Endothelial cell of umbilical vein (primary cell): ENCODE results near the gene SUN3. TPM values are rescaled to one million over a fixed set of nuclear protein-coding genes. Genes with fewer than 3 reads are reported as not detected.

Source experiments
- BruUV-seq: library from RNA; stranded (reverse); fragments of 400-500 nt; replicated peaks from 2 replicates; lab custom pipeline; 2021; lab: Mats Ljungman, UMichigan
- CTCF ChIA-PET: fragments of 300-600, 350-600 bp; sonication (Branson Sonifier 250); formaldehyde crosslinking; loops from one replicate; lab custom pipeline; 2021; ENCODE audit warnings: antibody characterized with exemption, inconsistent platforms; lab: Charles Lee
- POLR2A ChIA-PET: fragments of 300-600, 350-600 bp; sonication (Branson Sonifier 250); formaldehyde crosslinking; loops from one replicate; lab custom pipeline; 2021; ENCODE audit warnings: antibody characterized with exemption, inconsistent platforms; lab: Charles Lee
- DNase-seq: peaks from one replicate; pipeline ENCODE4 v3.0.0-alpha.2; 2011; ENCODE audit warnings: low read depth, low spot score
- FAIRE-seq: peaks from 2 replicates; lab custom pipeline; 2011; peaks lifted over from hg19 to GRCh38; lab: Jason Lieb, UNC
- H2AFZ ChIP-seq: 2 replicates; pipeline ENCODE4 v1.6.0; 2012; ENCODE audit warnings: low read depth, low read length, control low read depth, inconsistent platforms
- H3K27ac ChIP-seq: 2 replicates; pipeline ENCODE4 v1.5.1; 2011; ENCODE audit warnings: low read depth, mild to moderate bottlenecking, control low read depth, low read length, moderate library complexity; ENCODE audit not compliant: insufficient read depth
- H3K27me3 ChIP-seq, 2 experiments: 2 replicates each; pipeline versions ENCODE4 v1.6.0 to v1.6.1; 2011; ENCODE audit warnings: low read length in 2 of 2, mixed read lengths in 1 of 2; ENCODE audit not compliant: control insufficient read depth in 2 of 2, insufficient read depth in 2 of 2
- H3K36me3 ChIP-seq, 2 experiments: 2 replicates in 1 of 2; 3 replicates in 1 of 2; pipeline ENCODE4 v1.5.1; 2011; ENCODE audit warnings: low read length in 2 of 2, mild to moderate bottlenecking in 1 of 2, moderate library complexity in 1 of 2; ENCODE audit not compliant: control insufficient read depth in 2 of 2, insufficient read depth in 2 of 2; ENCODE audit errors: extremely low read depth in 1 of 2
- H3K4me1 ChIP-seq: 3 replicates; pipeline ENCODE4 v1.5.1; 2011; ENCODE audit warnings: mild to moderate bottlenecking, low read length; ENCODE audit not compliant: control insufficient read depth, insufficient read depth; ENCODE audit errors: extremely low read depth
- H3K4me2 ChIP-seq: 2 replicates; pipeline ENCODE4 v1.6.1; 2011; ENCODE audit warnings: low read length, control low read depth, mixed read lengths; ENCODE audit not compliant: insufficient read depth
- H3K4me3 ChIP-seq, 3 experiments: fragments of 200-600 bp in 1 of 3; sonication (generic), shearing (Covaris generic) in 1 of 3; replicated peaks in 1 of 3; 2 replicates each; pipeline ENCODE4 v1.5.1; 2011 to 2016; ENCODE audit warnings: control low read depth in 3 of 3, low read length in 3 of 3, mild to moderate bottlenecking in 2 of 3, inconsistent platforms in 1 of 3, low read depth in 1 of 3, moderate library complexity in 1 of 3; ENCODE audit not compliant: insufficient read depth in 1 of 3
- H3K79me2 ChIP-seq: 2 replicates; pipeline ENCODE4 v1.6.0; 2012; ENCODE audit warnings: low read length, inconsistent platforms; ENCODE audit not compliant: control insufficient read depth, insufficient read depth
- H3K9ac ChIP-seq: replicated peaks from 2 replicates; pipeline ENCODE3; 2011; ENCODE audit warnings: low read length, control low read depth; ENCODE audit not compliant: insufficient read depth; ENCODE audit errors: extremely low read depth
- H3K9me1 ChIP-seq: replicated peaks from 3 replicates; pipeline ENCODE4 v1.6.0; 2011; ENCODE audit warnings: mild to moderate bottlenecking, low read length; ENCODE audit not compliant: control insufficient read depth, insufficient read depth; ENCODE audit errors: extremely low read depth
- H3K9me3 ChIP-seq: replicated peaks from 2 replicates; pipeline ENCODE4 v1.5.1; 2012; ENCODE audit warnings: low read length, inconsistent platforms; ENCODE audit not compliant: control insufficient read depth, insufficient read depth
- H4K20me1 ChIP-seq: replicated peaks from 2 replicates; pipeline ENCODE3; 2011; ENCODE audit warnings: mild to moderate bottlenecking, low read length; ENCODE audit not compliant: control insufficient read depth, insufficient read depth; ENCODE audit errors: extremely low read depth
- EZH2 ChIP-seq: IDR thresholded peaks from 2 replicates; pipeline ENCODE4 v1.6.1; 2012; ENCODE audit warnings: borderline replicate concordance, low read depth, mild to moderate bottlenecking, moderate library complexity, low read length, inconsistent platforms; ENCODE audit not compliant: severe bottlenecking
- FOS ChIP-seq: IDR thresholded peaks from 2 replicates; pipeline ENCODE4 v1.6.1; 2011; ENCODE audit warnings: mild to moderate bottlenecking, low read length, moderate library complexity, borderline replicate concordance; ENCODE audit not compliant: insufficient read depth
- GATA2 ChIP-seq: IDR thresholded peaks from 2 replicates; pipeline ENCODE4 v1.7.0; 2011; ENCODE audit warnings: low read depth, mild to moderate bottlenecking, moderate library complexity, mixed read lengths, low read length; ENCODE audit not compliant: insufficient read length, insufficient read depth
- POLR2A ChIP-seq: IDR thresholded peaks from 2 replicates; pipeline ENCODE4 v1.6.1; 2012; ENCODE audit warnings: low read depth, mild to moderate bottlenecking, control low read depth, low read length
- POLR2AphosphoS5 ChIP-seq: IDR thresholded peaks from 2 replicates; pipeline ENCODE4 v1.6.1; 2012; ENCODE audit warnings: low read depth, mild to moderate bottlenecking, control low read depth, low read length, moderate library complexity; ENCODE audit not compliant: insufficient read depth
- dilution Hi-C: fragments of 300-500 bp; cut with MboI; formaldehyde crosslinking; loops from one replicate; pipeline ENCODE4 v1.15.0; 2019; ENCODE audit warnings: low sequenced_read_pairs; ENCODE audit not compliant: extremely low pct_ligation_motif_present
- intact Hi-C: fragments of 100-400 bp; cut with micrococcal nuclease; formaldehyde crosslinking; loops from one replicate; pipeline ENCODE4 v1.10.0; 2022
- polyA plus RNA-seq, 4 experiments: library from polyadenylated mRNA; depleted of rRNA in 3 of 4; stranded (reverse) in 3 of 4; unstranded in 1 of 4; fragments of >200 nt; gene quantifications; 2 replicates each; pipeline versions ENCODE4 v1.2.1 to v1.2.3, GENCODE V29; 2011 to 2012; ENCODE audit warnings: missing spikeins in 1 of 4
- total RNA-seq: library from RNA; stranded (reverse); gene quantifications from 2 replicates; pipeline ENCODE4 v1.2.3, GENCODE V29; 2021

The SUN3 gene
- total and polyA plus RNA-seq, 2 donors (not counting 3 experiments of a cell fraction or from before 2014, with no cell fraction given), result not detected

DNA sequence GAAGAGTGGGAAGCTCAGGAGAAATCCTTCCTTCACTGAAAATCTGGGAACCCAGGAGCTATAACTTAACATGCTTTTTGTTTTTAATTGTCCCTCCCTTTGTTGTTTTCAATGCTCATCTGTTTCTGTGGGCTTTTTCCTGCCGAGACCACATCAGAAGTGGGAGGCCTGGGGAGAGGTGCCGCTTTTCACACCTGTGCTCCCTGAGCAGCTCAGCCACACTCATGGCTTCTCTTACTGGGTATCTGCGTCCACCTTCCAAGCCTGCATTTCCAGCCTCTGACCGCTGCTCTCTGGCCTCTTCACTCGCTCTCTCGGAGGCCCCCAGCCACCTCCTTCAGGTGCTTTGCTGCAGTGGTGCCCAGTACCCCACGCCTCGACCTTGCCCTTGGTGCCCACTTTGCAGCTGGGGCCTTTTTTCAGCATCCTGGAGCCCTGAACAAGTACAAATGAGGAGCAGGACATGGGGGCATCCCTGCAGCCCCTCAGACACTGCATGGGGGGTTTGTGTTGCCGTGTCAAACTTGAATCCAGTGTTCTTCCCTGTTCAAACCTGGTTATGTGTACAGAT is 16.4 kb upstream of the SUN3 start:
- no peak overlapping the region for H2AFZ ChIP-seq
- FAIRE-seq, result no peak
- no peaks in the 10 kb centered on the region for H3K9me1 ChIP-seq
- no peak overlapping the region for H3K9ac ChIP-seq
- dilution Hi-C loops (no loop called here), intact Hi-C loops (no loop called here)
- H3K36me3 ChIP-seq, result no peaks in the 10 kb centered on the region
- BruUV-seq, result no TSS peak
- ChIA-PET POLR2A (no interaction called here), CTCF (interaction anchor here (1.5 kb wide), 2 partner anchors 8 to 10 kb away, joined by 3 to 4 read pairs; partner anchors contain the start of gene C7orf57)
- H3K27ac ChIP-seq, result no peak overlapping the region
- no peak for TF ChIP-seq POLR2AphosphoS5
- no peak for TF ChIP-seq FOS
- TF ChIP-seq POLR2A, result no peak
- H3K4me3 ChIP-seq, result no peak overlapping the region
- no peak for DNase-seq
- peaks cover 3% of the 10 kb centered on the region in 2 experiments for H3K27me3 ChIP-seq
- peaks cover 19% of the 10 kb centered on the region for H3K4me1 ChIP-seq
- no peak overlapping the region for H3K4me2 ChIP-seq
- no peaks in the 10 kb centered on the region for H3K79me2 ChIP-seq
- H3K9me3 ChIP-seq, result no peaks in the 10 kb centered on the region
- no peaks in the 10 kb centered on the region for H4K20me1 ChIP-seq

GRCh38 chr7:48042636-48043035 is 13.7 kb upstream of the SUN3 start:
- Histone ChIP-seq H3K9ac (peak overlapping the region; percentile 38), H2AFZ (no peak overlapping the region), H3K9me1 (no peaks in the 10 kb centered on the region), H3K4me2 (peak overlapping the region; percentile 72), H3K79me2 (no peaks in the 10 kb centered on the region), H3K27me3 (peaks cover 0 to 3% of the 10 kb centered on the region in 2 experiments), H3K36me3 (no peaks in the 10 kb centered on the region), H3K27ac (peak overlapping the region; percentile 34), H3K4me1 (peaks cover 19% of the 10 kb centered on the region), H3K9me3 (no peaks in the 10 kb centered on the region), H4K20me1 (no peaks in the 10 kb centered on the region), H3K4me3 (no peak overlapping the region)
- TF ChIP-seq POLR2A, result no peak
- TF ChIP-seq GATA2, result no peak
- no peak for TF ChIP-seq EZH2
- no peak for TF ChIP-seq POLR2AphosphoS5
- CTCF ChIA-PET, result interaction anchor here (0.6 to 0.8 kb wide), 3 partner anchors 11 to 68 kb away, joined by 3 to 4 read pairs (median 3); no protein-coding TSS in a partner anchor
- no peak for DNase-seq
- dilution Hi-C loops (no loop called here), intact Hi-C loops (loop anchor here (2.0 kb wide), 1 partner anchor 46 kb away; the partner anchor contains the start of gene UPP1)
- no TSS peak for BruUV-seq
- no peak for FAIRE-seq
- POLR2A ChIA-PET, result no interaction called here
